A549 (cell line): ENCODE data around the gene KLF6.

Experiments
- CEBPB ChIP-seq, 2 experiments: fragments of >200 bp in 1 of 2; sonication (Bioruptor Twin) in 1 of 2; formaldehyde crosslinking in 1 of 2; IDR thresholded peaks; 2 replicates each; pipeline ENCODE4 v1.6.1; 2012 to 2016
- CHD2 ChIP-seq: fragments of 150-350 bp; IDR thresholded peaks from 2 replicates; pipeline ENCODE4 v1.6.1; 2014; ENCODE audit warnings: low read length; ENCODE audit not compliant: partially characterized antibody
- EP300 ChIP-seq, 2 experiments: fragments of >200 bp; sonication (Bioruptor Twin); formaldehyde crosslinking; IDR thresholded peaks; 2 replicates in 1 of 2; 3 replicates in 1 of 2; pipeline ENCODE4 v1.6.1; 2016 to 2017
- JUN ChIP-seq, 2 experiments: fragments of >200 bp; sonication (Bioruptor Twin); formaldehyde crosslinking; IDR thresholded peaks; 2 replicates in 1 of 2; 3 replicates in 1 of 2; pipeline ENCODE4 v1.6.1; 2016 to 2017
- JUNB ChIP-seq: fragments of >200 bp; sonication (Bioruptor Twin); formaldehyde crosslinking; IDR thresholded peaks from 2 replicates; pipeline ENCODE4 v1.6.1; 2016
- MAZ ChIP-seq: fragments of 150-350 bp; IDR thresholded peaks from 2 replicates; pipeline ENCODE4 v1.6.1; 2014; ENCODE audit warnings: antibody characterized with exemption, low read depth, low read length, borderline replicate concordance
- MYC ChIP-seq: IDR thresholded peaks from 2 replicates; pipeline ENCODE4 v1.6.1; 2012; ENCODE audit warnings: mild to moderate bottlenecking, inconsistent platforms, low read length, improper control_type of control experiment, borderline replicate concordance
- POLR2A ChIP-seq: IDR thresholded peaks from 2 replicates; pipeline ENCODE4 v1.6.1; 2012; ENCODE audit warnings: mild to moderate bottlenecking, low read length
- RAD21 ChIP-seq, 2 experiments: fragments of >200 bp in 1 of 2; sonication (Bioruptor Twin) in 1 of 2; formaldehyde crosslinking in 1 of 2; IDR thresholded peaks in 1 of 2; conservative IDR thresholded peaks in 1 of 2; 2 replicates in 1 of 2; 3 replicates in 1 of 2; pipeline ENCODE4 v1.6.1; 2012 to 2018; ENCODE audit warnings: inconsistent platforms in 1 of 2
- RCOR1 ChIP-seq: fragments of 150-350 bp; IDR thresholded peaks from 2 replicates; pipeline ENCODE4 v1.6.1; 2014; ENCODE audit warnings: antibody characterized with exemption, low read length, low read depth
- TF ChIP-seq, protein P1 (sequence below): fragments of >200 bp; sonication (Bioruptor Twin); formaldehyde crosslinking; IDR thresholded peaks from 3 replicates; pipeline ENCODE4 v1.5.1; 2016
- TF ChIP-seq, protein P2 (sequence below): fragments of 200-600 bp; sonication (generic); IDR thresholded peaks from 2 replicates; pipeline ENCODE4 v1.6.1; 2016; ENCODE audit warnings: antibody characterized with exemption, mild to moderate bottlenecking, moderate library complexity
- TF ChIP-seq, protein P3 (sequence below): fragments of 250-450 bp; sonication (Bioruptor Pico); IDR thresholded peaks from 2 replicates; pipeline ENCODE4 v1.5.0; 2021; ENCODE audit warnings: mild to moderate bottlenecking, moderate library complexity, borderline replicate concordance

DNA sequence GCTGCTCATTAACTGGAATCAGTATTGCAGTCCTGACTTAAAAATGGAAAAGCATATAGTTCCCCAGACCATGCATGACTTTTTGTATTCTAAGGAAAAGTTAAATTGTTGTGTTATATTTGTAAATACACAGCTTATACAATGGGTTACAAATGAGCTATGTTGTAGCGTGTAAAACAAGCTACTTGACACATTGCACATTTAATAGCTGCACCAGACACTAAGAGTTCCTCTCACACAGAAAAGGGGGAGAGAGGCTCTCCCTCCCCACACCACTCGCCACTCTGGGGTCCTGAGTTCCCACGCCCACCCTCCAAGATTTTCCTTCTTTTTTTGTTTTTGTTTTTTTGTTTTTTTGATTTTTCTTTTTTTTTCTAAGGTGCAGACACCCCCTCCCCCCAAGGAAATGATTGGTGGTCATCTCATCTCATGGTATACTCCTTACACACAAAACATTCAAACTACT, 6.3 kb downstream of the KLF6 start:
- TF ChIP-seq RAD21 (conservative IDR thresholded peaks at IDR 0.05 in 1 of 2, IDR thresholded peaks at IDR 0.05 in 1 of 2) (no peak), CEBPB (IDR thresholded peaks at IDR 0.05) (no peak), EP300 (IDR thresholded peaks at IDR 0.05) (no peak), RCOR1 (no peak), JUN (IDR thresholded peaks at IDR 0.05) (no peak), JUNB (no peak), CHD2 (no peak), MAZ (no peak), MYC (no peak), POLR2A (no peak)
- TF ChIP-seq, protein P1, sequence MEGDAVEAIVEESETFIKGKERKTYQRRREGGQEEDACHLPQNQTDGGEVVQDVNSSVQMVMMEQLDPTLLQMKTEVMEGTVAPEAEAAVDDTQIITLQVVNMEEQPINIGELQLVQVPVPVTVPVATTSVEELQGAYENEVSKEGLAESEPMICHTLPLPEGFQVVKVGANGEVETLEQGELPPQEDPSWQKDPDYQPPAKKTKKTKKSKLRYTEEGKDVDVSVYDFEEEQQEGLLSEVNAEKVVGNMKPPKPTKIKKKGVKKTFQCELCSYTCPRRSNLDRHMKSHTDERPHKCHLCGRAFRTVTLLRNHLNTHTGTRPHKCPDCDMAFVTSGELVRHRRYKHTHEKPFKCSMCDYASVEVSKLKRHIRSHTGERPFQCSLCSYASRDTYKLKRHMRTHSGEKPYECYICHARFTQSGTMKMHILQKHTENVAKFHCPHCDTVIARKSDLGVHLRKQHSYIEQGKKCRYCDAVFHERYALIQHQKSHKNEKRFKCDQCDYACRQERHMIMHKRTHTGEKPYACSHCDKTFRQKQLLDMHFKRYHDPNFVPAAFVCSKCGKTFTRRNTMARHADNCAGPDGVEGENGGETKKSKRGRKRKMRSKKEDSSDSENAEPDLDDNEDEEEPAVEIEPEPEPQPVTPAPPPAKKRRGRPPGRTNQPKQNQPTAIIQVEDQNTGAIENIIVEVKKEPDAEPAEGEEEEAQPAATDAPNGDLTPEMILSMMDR = no peak
- TF ChIP-seq, protein P2, sequence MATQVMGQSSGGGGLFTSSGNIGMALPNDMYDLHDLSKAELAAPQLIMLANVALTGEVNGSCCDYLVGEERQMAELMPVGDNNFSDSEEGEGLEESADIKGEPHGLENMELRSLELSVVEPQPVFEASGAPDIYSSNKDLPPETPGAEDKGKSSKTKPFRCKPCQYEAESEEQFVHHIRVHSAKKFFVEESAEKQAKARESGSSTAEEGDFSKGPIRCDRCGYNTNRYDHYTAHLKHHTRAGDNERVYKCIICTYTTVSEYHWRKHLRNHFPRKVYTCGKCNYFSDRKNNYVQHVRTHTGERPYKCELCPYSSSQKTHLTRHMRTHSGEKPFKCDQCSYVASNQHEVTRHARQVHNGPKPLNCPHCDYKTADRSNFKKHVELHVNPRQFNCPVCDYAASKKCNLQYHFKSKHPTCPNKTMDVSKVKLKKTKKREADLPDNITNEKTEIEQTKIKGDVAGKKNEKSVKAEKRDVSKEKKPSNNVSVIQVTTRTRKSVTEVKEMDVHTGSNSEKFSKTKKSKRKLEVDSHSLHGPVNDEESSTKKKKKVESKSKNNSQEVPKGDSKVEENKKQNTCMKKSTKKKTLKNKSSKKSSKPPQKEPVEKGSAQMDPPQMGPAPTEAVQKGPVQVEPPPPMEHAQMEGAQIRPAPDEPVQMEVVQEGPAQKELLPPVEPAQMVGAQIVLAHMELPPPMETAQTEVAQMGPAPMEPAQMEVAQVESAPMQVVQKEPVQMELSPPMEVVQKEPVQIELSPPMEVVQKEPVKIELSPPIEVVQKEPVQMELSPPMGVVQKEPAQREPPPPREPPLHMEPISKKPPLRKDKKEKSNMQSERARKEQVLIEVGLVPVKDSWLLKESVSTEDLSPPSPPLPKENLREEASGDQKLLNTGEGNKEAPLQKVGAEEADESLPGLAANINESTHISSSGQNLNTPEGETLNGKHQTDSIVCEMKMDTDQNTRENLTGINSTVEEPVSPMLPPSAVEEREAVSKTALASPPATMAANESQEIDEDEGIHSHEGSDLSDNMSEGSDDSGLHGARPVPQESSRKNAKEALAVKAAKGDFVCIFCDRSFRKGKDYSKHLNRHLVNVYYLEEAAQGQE = no peak
- TF ChIP-seq, protein P3, sequence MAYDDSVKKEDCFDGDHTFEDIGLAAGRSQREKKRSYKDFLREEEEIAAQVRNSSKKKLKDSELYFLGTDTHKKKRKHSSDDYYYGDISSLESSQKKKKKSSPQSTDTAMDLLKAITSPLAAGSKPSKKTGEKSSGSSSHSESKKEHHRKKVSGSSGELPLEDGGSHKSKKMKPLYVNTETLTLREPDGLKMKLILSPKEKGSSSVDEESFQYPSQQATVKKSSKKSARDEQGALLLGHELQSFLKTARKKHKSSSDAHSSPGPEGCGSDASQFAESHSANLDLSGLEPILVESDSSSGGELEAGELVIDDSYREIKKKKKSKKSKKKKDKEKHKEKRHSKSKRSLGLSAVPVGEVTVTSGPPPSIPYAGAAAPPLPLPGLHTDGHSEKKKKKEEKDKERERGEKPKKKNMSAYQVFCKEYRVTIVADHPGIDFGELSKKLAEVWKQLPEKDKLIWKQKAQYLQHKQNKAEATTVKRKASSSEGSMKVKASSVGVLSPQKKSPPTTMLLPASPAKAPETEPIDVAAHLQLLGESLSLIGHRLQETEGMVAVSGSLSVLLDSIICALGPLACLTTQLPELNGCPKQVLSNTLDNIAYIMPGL (CRISPR knock-in tag) = no peak
